Ishikawa (cell line): ENCODE data around the gene HEPH.

ENCODE experiments used
- CEBPB ChIP-seq: IDR thresholded peaks from 2 replicates; pipeline ENCODE4 v1.6.1; 2012
- CREB1 ChIP-seq: IDR thresholded peaks from 2 replicates; pipeline ENCODE4 v1.6.1; 2012; ENCODE audit warnings: low read depth
- EP300 ChIP-seq: IDR thresholded peaks from 2 replicates; pipeline ENCODE4 v1.6.1; 2012; ENCODE audit warnings: borderline replicate concordance
- FOXM1 ChIP-seq: IDR thresholded peaks from 2 replicates; pipeline ENCODE4 v1.6.1; 2012; ENCODE audit warnings: low read depth, borderline replicate concordance
- RAD21 ChIP-seq: IDR thresholded peaks from 2 replicates; pipeline ENCODE4 v1.6.1; 2012; ENCODE audit warnings: low read depth
- TAF1 ChIP-seq: IDR thresholded peaks from 2 replicates; pipeline ENCODE4 v1.6.1; 2012; ENCODE audit warnings: low read depth, mild to moderate bottlenecking
- TCF12 ChIP-seq: IDR thresholded peaks from 2 replicates; pipeline ENCODE4 v1.6.1; 2012; ENCODE audit warnings: low read depth
- YY1 ChIP-seq: IDR thresholded peaks from 2 replicates; pipeline ENCODE4 v1.6.1; 2012; ENCODE audit warnings: low read depth
- TF ChIP-seq, protein P1 (sequence below): IDR thresholded peaks from 2 replicates; pipeline ENCODE4 v1.6.1; 2012; ENCODE audit warnings: low read depth, mild to moderate bottlenecking
- TF ChIP-seq, protein P2 (sequence below): IDR thresholded peaks from 2 replicates; pipeline ENCODE4 v1.6.1; 2012
- TF ChIP-seq, protein P3 (sequence below): IDR thresholded peaks from 2 replicates; pipeline ENCODE4 v1.6.1; 2012

DNA sequence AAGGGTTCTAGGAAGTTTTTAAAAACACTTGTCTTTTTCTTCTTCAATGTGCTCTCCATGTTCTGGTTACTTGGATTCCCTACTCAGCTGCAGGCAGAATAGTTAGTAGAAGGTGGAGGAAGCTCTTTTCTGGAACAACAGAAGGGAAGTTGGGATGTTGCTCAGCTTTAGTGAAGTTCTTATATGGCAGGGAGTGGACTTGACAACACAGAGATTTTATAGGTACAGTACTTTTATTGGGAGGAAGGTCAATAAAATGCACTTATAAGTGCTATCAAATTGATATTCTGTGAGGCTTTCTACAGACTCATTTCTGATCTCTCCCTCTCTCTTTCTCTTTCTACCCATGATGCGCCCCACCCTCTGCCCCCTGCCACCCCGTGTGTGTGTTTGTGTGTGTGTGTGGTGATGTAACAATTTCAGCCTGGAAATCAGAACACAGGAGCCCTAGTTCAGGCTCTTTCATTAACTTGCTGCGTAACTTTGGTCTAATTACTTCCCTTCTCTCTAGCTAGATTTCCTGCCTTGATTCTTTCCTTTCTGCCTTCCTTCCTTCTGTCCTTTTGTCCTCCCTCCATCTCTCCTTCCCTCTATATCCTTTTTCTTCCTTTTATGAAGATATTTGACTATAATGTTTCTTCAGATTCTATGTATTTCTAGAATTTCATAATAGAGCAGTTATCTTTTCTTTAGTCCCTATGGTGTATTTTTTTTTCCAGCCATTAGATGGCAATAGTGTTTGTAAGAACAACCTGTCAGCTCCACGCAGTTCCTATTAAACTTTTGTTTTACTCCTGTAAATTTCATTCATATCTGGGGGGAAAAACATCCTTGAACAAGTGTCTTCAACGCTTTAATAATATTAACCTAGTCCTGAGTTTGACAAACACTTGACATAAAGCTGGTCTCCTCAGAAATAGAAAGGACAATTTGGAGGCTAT, 37.1 kb downstream of the HEPH start:
- TF ChIP-seq, protein P1, sequence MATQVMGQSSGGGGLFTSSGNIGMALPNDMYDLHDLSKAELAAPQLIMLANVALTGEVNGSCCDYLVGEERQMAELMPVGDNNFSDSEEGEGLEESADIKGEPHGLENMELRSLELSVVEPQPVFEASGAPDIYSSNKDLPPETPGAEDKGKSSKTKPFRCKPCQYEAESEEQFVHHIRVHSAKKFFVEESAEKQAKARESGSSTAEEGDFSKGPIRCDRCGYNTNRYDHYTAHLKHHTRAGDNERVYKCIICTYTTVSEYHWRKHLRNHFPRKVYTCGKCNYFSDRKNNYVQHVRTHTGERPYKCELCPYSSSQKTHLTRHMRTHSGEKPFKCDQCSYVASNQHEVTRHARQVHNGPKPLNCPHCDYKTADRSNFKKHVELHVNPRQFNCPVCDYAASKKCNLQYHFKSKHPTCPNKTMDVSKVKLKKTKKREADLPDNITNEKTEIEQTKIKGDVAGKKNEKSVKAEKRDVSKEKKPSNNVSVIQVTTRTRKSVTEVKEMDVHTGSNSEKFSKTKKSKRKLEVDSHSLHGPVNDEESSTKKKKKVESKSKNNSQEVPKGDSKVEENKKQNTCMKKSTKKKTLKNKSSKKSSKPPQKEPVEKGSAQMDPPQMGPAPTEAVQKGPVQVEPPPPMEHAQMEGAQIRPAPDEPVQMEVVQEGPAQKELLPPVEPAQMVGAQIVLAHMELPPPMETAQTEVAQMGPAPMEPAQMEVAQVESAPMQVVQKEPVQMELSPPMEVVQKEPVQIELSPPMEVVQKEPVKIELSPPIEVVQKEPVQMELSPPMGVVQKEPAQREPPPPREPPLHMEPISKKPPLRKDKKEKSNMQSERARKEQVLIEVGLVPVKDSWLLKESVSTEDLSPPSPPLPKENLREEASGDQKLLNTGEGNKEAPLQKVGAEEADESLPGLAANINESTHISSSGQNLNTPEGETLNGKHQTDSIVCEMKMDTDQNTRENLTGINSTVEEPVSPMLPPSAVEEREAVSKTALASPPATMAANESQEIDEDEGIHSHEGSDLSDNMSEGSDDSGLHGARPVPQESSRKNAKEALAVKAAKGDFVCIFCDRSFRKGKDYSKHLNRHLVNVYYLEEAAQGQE = no peak
- TF ChIP-seq EP300 (no peak), CREB1 (no peak), CEBPB (no peak), TAF1 (no peak), TCF12 (no peak), RAD21 (no peak), FOXM1 (no peak), YY1 (no peak)
- TF ChIP-seq, protein P2, sequence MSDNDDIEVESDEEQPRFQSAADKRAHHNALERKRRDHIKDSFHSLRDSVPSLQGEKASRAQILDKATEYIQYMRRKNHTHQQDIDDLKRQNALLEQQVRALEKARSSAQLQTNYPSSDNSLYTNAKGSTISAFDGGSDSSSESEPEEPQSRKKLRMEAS = no peak
- TF ChIP-seq, protein P3, sequence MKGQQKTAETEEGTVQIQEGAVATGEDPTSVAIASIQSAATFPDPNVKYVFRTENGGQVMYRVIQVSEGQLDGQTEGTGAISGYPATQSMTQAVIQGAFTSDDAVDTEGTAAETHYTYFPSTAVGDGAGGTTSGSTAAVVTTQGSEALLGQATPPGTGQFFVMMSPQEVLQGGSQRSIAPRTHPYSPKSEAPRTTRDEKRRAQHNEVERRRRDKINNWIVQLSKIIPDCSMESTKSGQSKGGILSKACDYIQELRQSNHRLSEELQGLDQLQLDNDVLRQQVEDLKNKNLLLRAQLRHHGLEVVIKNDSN = no peak
